Endothelial cell of umbilical vein (primary cell): ENCODE results near the gene RBM28. TPM values are rescaled to one million over a fixed set of nuclear protein-coding genes. Genes with fewer than 3 reads are reported as not detected.

Experiments
- BruUV-seq: library from RNA; stranded (reverse); fragments of 400-500 nt; replicated peaks from 2 replicates; lab custom pipeline; 2021; lab: Mats Ljungman, UMichigan
- CTCF ChIA-PET: fragments of 300-600, 350-600 bp; sonication (Branson Sonifier 250); formaldehyde crosslinking; loops from one replicate; lab custom pipeline; 2021; ENCODE audit warnings: antibody characterized with exemption, inconsistent platforms; lab: Charles Lee
- POLR2A ChIA-PET: fragments of 300-600, 350-600 bp; sonication (Branson Sonifier 250); formaldehyde crosslinking; loops from one replicate; lab custom pipeline; 2021; ENCODE audit warnings: antibody characterized with exemption, inconsistent platforms; lab: Charles Lee
- DNase-seq: peaks from one replicate; pipeline ENCODE4 v3.0.0-alpha.2; 2011; ENCODE audit warnings: low read depth, low spot score
- FAIRE-seq: peaks from 2 replicates; lab custom pipeline; 2011; peaks lifted over from hg19 to GRCh38; lab: Jason Lieb, UNC
- H2AFZ ChIP-seq: 2 replicates; pipeline ENCODE4 v1.6.0; 2012; ENCODE audit warnings: low read depth, low read length, control low read depth, inconsistent platforms
- H3K27ac ChIP-seq: 2 replicates; pipeline ENCODE4 v1.5.1; 2011; ENCODE audit warnings: low read depth, mild to moderate bottlenecking, control low read depth, low read length, moderate library complexity; ENCODE audit not compliant: insufficient read depth
- H3K27me3 ChIP-seq, 2 experiments: 2 replicates each; pipeline versions ENCODE4 v1.6.0 to v1.6.1; 2011; ENCODE audit warnings: low read length in 2 of 2, mixed read lengths in 1 of 2; ENCODE audit not compliant: control insufficient read depth in 2 of 2, insufficient read depth in 2 of 2
- H3K36me3 ChIP-seq, 2 experiments: 2 replicates in 1 of 2; 3 replicates in 1 of 2; pipeline ENCODE4 v1.5.1; 2011; ENCODE audit warnings: low read length in 2 of 2, mild to moderate bottlenecking in 1 of 2, moderate library complexity in 1 of 2; ENCODE audit not compliant: control insufficient read depth in 2 of 2, insufficient read depth in 2 of 2; ENCODE audit errors: extremely low read depth in 1 of 2
- H3K4me1 ChIP-seq: 3 replicates; pipeline ENCODE4 v1.5.1; 2011; ENCODE audit warnings: mild to moderate bottlenecking, low read length; ENCODE audit not compliant: control insufficient read depth, insufficient read depth; ENCODE audit errors: extremely low read depth
- H3K4me2 ChIP-seq: 2 replicates; pipeline ENCODE4 v1.6.1; 2011; ENCODE audit warnings: low read length, control low read depth, mixed read lengths; ENCODE audit not compliant: insufficient read depth
- H3K4me3 ChIP-seq, 3 experiments: fragments of 200-600 bp in 1 of 3; sonication (generic), shearing (Covaris generic) in 1 of 3; replicated peaks in 1 of 3; 2 replicates each; pipeline ENCODE4 v1.5.1; 2011 to 2016; ENCODE audit warnings: control low read depth in 3 of 3, low read length in 3 of 3, mild to moderate bottlenecking in 2 of 3, inconsistent platforms in 1 of 3, low read depth in 1 of 3, moderate library complexity in 1 of 3; ENCODE audit not compliant: insufficient read depth in 1 of 3
- H3K79me2 ChIP-seq: 2 replicates; pipeline ENCODE4 v1.6.0; 2012; ENCODE audit warnings: low read length, inconsistent platforms; ENCODE audit not compliant: control insufficient read depth, insufficient read depth
- H3K9ac ChIP-seq: replicated peaks from 2 replicates; pipeline ENCODE3; 2011; ENCODE audit warnings: low read length, control low read depth; ENCODE audit not compliant: insufficient read depth; ENCODE audit errors: extremely low read depth
- H3K9me1 ChIP-seq: replicated peaks from 3 replicates; pipeline ENCODE4 v1.6.0; 2011; ENCODE audit warnings: mild to moderate bottlenecking, low read length; ENCODE audit not compliant: control insufficient read depth, insufficient read depth; ENCODE audit errors: extremely low read depth
- H3K9me3 ChIP-seq: replicated peaks from 2 replicates; pipeline ENCODE4 v1.5.1; 2012; ENCODE audit warnings: low read length, inconsistent platforms; ENCODE audit not compliant: control insufficient read depth, insufficient read depth
- H4K20me1 ChIP-seq: replicated peaks from 2 replicates; pipeline ENCODE3; 2011; ENCODE audit warnings: mild to moderate bottlenecking, low read length; ENCODE audit not compliant: control insufficient read depth, insufficient read depth; ENCODE audit errors: extremely low read depth
- EZH2 ChIP-seq: IDR thresholded peaks from 2 replicates; pipeline ENCODE4 v1.6.1; 2012; ENCODE audit warnings: borderline replicate concordance, low read depth, mild to moderate bottlenecking, moderate library complexity, low read length, inconsistent platforms; ENCODE audit not compliant: severe bottlenecking
- FOS ChIP-seq: IDR thresholded peaks from 2 replicates; pipeline ENCODE4 v1.6.1; 2011; ENCODE audit warnings: mild to moderate bottlenecking, low read length, moderate library complexity, borderline replicate concordance; ENCODE audit not compliant: insufficient read depth
- GATA2 ChIP-seq: IDR thresholded peaks from 2 replicates; pipeline ENCODE4 v1.7.0; 2011; ENCODE audit warnings: low read depth, mild to moderate bottlenecking, moderate library complexity, mixed read lengths, low read length; ENCODE audit not compliant: insufficient read length, insufficient read depth
- JUN ChIP-seq: IDR thresholded peaks from 2 replicates; pipeline ENCODE4 v1.6.1; 2011; ENCODE audit warnings: borderline replicate concordance, low read depth; ENCODE audit not compliant: insufficient read length, insufficient read depth
- MAX ChIP-seq: IDR thresholded peaks from 2 replicates; pipeline ENCODE4 v1.6.1; 2011; ENCODE audit not compliant: insufficient read depth, insufficient read length
- MYC ChIP-seq: IDR thresholded peaks from one replicate; pipeline ENCODE4 v1.6.1; 2011; ENCODE audit warnings: mild to moderate bottlenecking, low read depth, low read length
- POLR2A ChIP-seq: IDR thresholded peaks from 2 replicates; pipeline ENCODE4 v1.6.1; 2012; ENCODE audit warnings: low read depth, mild to moderate bottlenecking, control low read depth, low read length
- POLR2AphosphoS5 ChIP-seq: IDR thresholded peaks from 2 replicates; pipeline ENCODE4 v1.6.1; 2012; ENCODE audit warnings: low read depth, mild to moderate bottlenecking, control low read depth, low read length, moderate library complexity; ENCODE audit not compliant: insufficient read depth
- dilution Hi-C: fragments of 300-500 bp; cut with MboI; formaldehyde crosslinking; loops from one replicate; pipeline ENCODE4 v1.15.0; 2019; ENCODE audit warnings: low sequenced_read_pairs; ENCODE audit not compliant: extremely low pct_ligation_motif_present
- intact Hi-C: fragments of 100-400 bp; cut with micrococcal nuclease; formaldehyde crosslinking; loops from one replicate; pipeline ENCODE4 v1.10.0; 2022
- polyA plus RNA-seq, 4 experiments: library from polyadenylated mRNA; depleted of rRNA in 3 of 4; stranded (reverse) in 3 of 4; unstranded in 1 of 4; fragments of >200 nt; gene quantifications; 2 replicates each; pipeline versions ENCODE4 v1.2.1 to v1.2.3, GENCODE V29; 2011 to 2012; ENCODE audit warnings: missing spikeins in 1 of 4
- total RNA-seq: library from RNA; stranded (reverse); gene quantifications from 2 replicates; pipeline ENCODE4 v1.2.3, GENCODE V29; 2021
- TF ChIP-seq, protein P1 (sequence below), 2 donors: IDR thresholded peaks; 1 replicate in 1 of 2; 2 replicates in 1 of 2; pipeline ENCODE4 v1.5.1; 2011; ENCODE audit warnings: low read length in 2 of 2, mild to moderate bottlenecking in 2 of 2, moderate library complexity in 2 of 2, control low read depth in 1 of 2, inconsistent platforms in 1 of 2, low read depth in 1 of 2; ENCODE audit not compliant: insufficient read depth in 1 of 2; ENCODE audit errors: extremely low read depth in 1 of 2

The RBM28 gene
- total and polyA plus RNA-seq, 2 donors (not counting 3 experiments of a cell fraction or from before 2014, with no cell fraction given), result 11.6 to 58.7 TPM

GRCh38 chr7:128266883-128267594 lies 76.7 kb downstream of the RBM28 start:
- Histone ChIP-seq H3K4me2 (no peak overlapping the region), H2AFZ (no peak overlapping the region), H3K4me1 (peaks cover 8% of the 10 kb centered on the region), H3K9ac (no peak overlapping the region), H3K4me3 (no peak overlapping the region), H3K9me1 (no peaks in the 10 kb centered on the region), H3K27ac (no peak overlapping the region), H3K36me3 (no peaks in the 10 kb centered on the region), H3K79me2 (no peaks in the 10 kb centered on the region), H3K9me3 (no peaks in the 10 kb centered on the region), H4K20me1 (no peaks in the 10 kb centered on the region), H3K27me3 (peaks cover 42 to 60% of the 10 kb centered on the region in 2 experiments)
- no peak for DNase-seq
- FAIRE-seq, result no peak
- TF ChIP-seq, protein P1, sequence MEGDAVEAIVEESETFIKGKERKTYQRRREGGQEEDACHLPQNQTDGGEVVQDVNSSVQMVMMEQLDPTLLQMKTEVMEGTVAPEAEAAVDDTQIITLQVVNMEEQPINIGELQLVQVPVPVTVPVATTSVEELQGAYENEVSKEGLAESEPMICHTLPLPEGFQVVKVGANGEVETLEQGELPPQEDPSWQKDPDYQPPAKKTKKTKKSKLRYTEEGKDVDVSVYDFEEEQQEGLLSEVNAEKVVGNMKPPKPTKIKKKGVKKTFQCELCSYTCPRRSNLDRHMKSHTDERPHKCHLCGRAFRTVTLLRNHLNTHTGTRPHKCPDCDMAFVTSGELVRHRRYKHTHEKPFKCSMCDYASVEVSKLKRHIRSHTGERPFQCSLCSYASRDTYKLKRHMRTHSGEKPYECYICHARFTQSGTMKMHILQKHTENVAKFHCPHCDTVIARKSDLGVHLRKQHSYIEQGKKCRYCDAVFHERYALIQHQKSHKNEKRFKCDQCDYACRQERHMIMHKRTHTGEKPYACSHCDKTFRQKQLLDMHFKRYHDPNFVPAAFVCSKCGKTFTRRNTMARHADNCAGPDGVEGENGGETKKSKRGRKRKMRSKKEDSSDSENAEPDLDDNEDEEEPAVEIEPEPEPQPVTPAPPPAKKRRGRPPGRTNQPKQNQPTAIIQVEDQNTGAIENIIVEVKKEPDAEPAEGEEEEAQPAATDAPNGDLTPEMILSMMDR (IDR thresholded peaks at IDR 0.05; ENCODE audit: extremely low read depth in 1 of 2, insufficient read depth in 1 of 2, low read depth in 1 of 2, low read length in 2 of 2), result no peak
- TF ChIP-seq MAX (no peak), MYC (no peak), FOS (no peak), GATA2 (no peak), JUN (no peak), EZH2 (no peak), POLR2A (no peak), POLR2AphosphoS5 (no peak)
- no TSS peak for BruUV-seq
- CTCF ChIA-PET, result interaction anchor here (0.7 kb wide), 1 partner anchor 11 kb away, joined by 3 read pairs; no protein-coding TSS in a partner anchor
- intact Hi-C loops (no loop called here), dilution Hi-C loops (no loop called here)
- POLR2A ChIA-PET, result no interaction called here
